Upper lobe of left lung (tissue), 6 donors: ENCODE data around the gene CLDN18. TPM values are rescaled to one million over a fixed set of nuclear protein-coding genes. Genes with fewer than 3 reads are reported as not detected.

Source experiments
- ATAC-seq, 2 donors: fragments of 200-7000 bp; cut with Tn5 transposase; one replicate each; pipeline ENCODE4 v1.9.1; 2022; ENCODE audit warnings: mild to moderate bottlenecking in 2 of 2, moderate library complexity in 2 of 2; ENCODE audit not compliant: low FRiP score in 2 of 2
- DNase-seq, 2 donors: peaks; one replicate each; pipeline ENCODE4 v3.0.0-alpha.2; 2019 to 2020
- H3K27ac ChIP-seq, 4 donors: fragments of 200-600 bp; sonication (generic); one replicate each; pipeline ENCODE4 v1.5.1; 2016 to 2019
- H3K27me3 ChIP-seq, 4 donors: fragments of 200-600 bp; sonication (generic); one replicate each; pipeline ENCODE4 v1.5.1; 2017 to 2019
- H3K36me3 ChIP-seq, 4 donors: fragments of 200-600 bp; sonication (generic); one replicate each; pipeline ENCODE4 v1.5.1; 2016 to 2019
- H3K4me1 ChIP-seq, 4 donors: fragments of 200-600 bp; sonication (generic); one replicate each; pipeline ENCODE4 v1.5.1; 2018 to 2019
- H3K4me3 ChIP-seq, 4 donors: fragments of 200-600 bp; sonication (generic); one replicate each; pipeline ENCODE4 v1.5.1; 2017 to 2019; ENCODE audit warnings: mild to moderate bottlenecking in 2 of 4, moderate library complexity in 1 of 4
- H3K9me3 ChIP-seq, 4 donors: fragments of 200-600 bp; sonication (generic); one replicate each; pipeline ENCODE4 v1.5.1; 2018 to 2019
- EP300 ChIP-seq, 4 donors: sonication (generic); formaldehyde crosslinking; IDR thresholded peaks; one replicate each; pipeline ENCODE4 v1.5.1; 2017; ENCODE audit warnings: antibody characterized with exemption in 4 of 4, control low read depth in 2 of 4
- POLR2A ChIP-seq, 4 donors: fragments of 450-650 bp; IDR thresholded peaks; one replicate each; pipeline ENCODE4 v1.5.1; 2016 to 2017; ENCODE audit warnings: antibody characterized with exemption in 4 of 4, mild to moderate bottlenecking in 2 of 4
- POLR2AphosphoS5 ChIP-seq, 2 donors: sonication (generic); formaldehyde crosslinking; IDR thresholded peaks; one replicate each; pipeline ENCODE4 v1.5.1; 2017; ENCODE audit warnings: antibody characterized with exemption in 2 of 2
- WGBS, 2 donors: methylation state at CpG; one replicate each; pipeline ENCODE4 v1.1.5; 2017 to 2018; 5-methylcytosine and 5-hydroxymethylcytosine counted together
- total RNA-seq, 6 donors: library from RNA; depleted of rRNA in 4 of 6; stranded (reverse); fragments of >200 nt in 4 of 6; gene quantifications; one replicate each; pipeline versions ENCODE4 v1.1.0 to v1.2.1, GENCODE V29; 2016 to 2021
- TF ChIP-seq, protein P1 (sequence below), 6 experiments: fragments of 450-650 bp in 4 of 6; fragments of 200-600 bp in 2 of 6; sonication (generic) in 2 of 6; IDR thresholded peaks; one replicate each; pipeline ENCODE4 v1.5.1; 2016 to 2019; ENCODE audit warnings: antibody characterized with exemption in 6 of 6
- donor health status: DM: no; HTN: no; CAD: no; lungs with moderate emphysema.
- donor health status: DM: no; HTN: yes; CAD: no; lungs with severe emphysema.

Gene CLDN18
- total RNA-seq, 6 donors from 2014 or later = 134 to 673 (median 360) TPM

DNA sequence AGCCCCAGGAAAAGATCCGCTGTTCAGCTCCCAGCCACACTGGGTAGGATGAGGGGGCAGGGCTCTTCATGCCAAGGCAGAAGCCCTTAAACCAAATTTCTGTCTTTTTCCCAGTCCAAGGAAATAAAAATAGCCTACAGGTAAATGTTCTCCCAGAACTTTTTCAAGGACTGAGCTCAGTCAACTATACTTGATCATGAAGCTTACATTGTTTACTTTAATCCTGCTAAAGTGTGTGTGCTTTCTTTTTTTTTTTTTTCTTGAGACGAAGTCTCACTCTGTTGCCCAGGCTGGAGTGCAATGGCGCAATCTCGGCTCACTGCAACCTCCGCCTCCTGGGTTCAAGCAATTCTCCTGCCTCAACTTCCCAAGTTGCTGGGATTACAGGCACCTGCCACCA lies 17.9 kb downstream of the CLDN18 start:
- peak overlapping the region in 2 of 4 donors; percentile 62 to 72 for H3K27ac ChIP-seq
- ATAC-seq (peak in 1 of 2 donors; percentile 27), DNase-seq (no peak)
- TF ChIP-seq POLR2AphosphoS5 (IDR thresholded peaks at IDR 0.05) (no peak), POLR2A (IDR thresholded peaks at IDR 0.05) (no peak), EP300 (IDR thresholded peaks at IDR 0.05) (no peak)
- TF ChIP-seq, protein P1, sequence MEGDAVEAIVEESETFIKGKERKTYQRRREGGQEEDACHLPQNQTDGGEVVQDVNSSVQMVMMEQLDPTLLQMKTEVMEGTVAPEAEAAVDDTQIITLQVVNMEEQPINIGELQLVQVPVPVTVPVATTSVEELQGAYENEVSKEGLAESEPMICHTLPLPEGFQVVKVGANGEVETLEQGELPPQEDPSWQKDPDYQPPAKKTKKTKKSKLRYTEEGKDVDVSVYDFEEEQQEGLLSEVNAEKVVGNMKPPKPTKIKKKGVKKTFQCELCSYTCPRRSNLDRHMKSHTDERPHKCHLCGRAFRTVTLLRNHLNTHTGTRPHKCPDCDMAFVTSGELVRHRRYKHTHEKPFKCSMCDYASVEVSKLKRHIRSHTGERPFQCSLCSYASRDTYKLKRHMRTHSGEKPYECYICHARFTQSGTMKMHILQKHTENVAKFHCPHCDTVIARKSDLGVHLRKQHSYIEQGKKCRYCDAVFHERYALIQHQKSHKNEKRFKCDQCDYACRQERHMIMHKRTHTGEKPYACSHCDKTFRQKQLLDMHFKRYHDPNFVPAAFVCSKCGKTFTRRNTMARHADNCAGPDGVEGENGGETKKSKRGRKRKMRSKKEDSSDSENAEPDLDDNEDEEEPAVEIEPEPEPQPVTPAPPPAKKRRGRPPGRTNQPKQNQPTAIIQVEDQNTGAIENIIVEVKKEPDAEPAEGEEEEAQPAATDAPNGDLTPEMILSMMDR (IDR thresholded peaks at IDR 0.05) = no peak
- H3K4me3 ChIP-seq = no peak overlapping the region
- H3K4me1 ChIP-seq = peaks cover 0 to 16% (median 0%) of the 10 kb centered on the region in 4 donors
- no peaks in the 10 kb centered on the region for H3K27me3 ChIP-seq
- no peaks in the 10 kb centered on the region for H3K9me3 ChIP-seq
- 69 to 78% methylated on average over 5 of the region's 5 CpGs for WGBS, 2 donors
- H3K36me3 ChIP-seq = peaks cover 8 to 14% (median 12%) of the 10 kb centered on the region in 4 donors

DNA sequence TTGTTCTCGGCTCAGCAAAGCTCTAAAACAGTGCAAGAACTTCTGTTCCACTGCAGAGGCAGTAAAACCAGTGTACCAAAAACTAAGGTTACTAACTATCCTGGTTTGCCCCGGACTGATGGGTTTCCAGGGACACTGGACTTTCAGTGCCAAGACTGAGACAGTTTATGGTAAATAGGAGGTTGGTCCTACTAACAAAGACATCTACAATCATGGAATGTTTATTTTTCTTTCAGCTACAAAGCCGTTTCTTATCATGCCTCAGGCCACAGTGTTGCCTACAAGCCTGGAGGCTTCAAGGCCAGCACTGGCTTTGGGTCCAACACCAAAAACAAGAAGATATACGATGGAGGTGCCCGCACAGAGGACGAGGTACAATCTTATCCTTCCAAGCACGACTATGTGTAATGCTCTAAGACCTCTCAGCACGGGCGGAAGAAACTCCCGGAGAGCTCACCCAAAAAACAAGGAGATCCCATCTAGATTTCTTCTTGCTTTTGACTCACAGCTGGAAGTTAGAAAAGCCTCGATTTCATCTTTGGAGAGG lies 20.8 kb downstream of the CLDN18 start:
- 87 to 88% methylated on average over 11 of the region's 11 CpGs for WGBS, 2 donors

DNA sequence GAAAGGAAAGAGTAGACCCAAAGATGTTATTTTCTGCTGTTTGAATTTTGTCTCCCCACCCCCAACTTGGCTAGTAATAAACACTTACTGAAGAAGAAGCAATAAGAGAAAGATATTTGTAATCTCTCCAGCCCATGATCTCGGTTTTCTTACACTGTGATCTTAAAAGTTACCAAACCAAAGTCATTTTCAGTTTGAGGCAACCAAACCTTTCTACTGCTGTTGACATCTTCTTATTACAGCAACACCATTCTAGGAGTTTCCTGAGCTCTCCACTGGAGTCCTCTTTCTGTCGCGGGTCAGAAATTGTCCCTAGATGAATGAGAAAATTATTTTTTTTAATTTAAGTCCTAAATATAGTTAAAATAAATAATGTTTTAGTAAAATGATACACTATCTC lies 21.6 kb downstream of the CLDN18 start:
- ATAC-seq = no peak
- H3K36me3 ChIP-seq = peaks cover 0 to 8% (median 8%) of the 10 kb centered on the region in 4 donors
- no peaks in the 10 kb centered on the region for H3K27me3 ChIP-seq
- H3K4me3 ChIP-seq = no peak overlapping the region
- DNase-seq = no peak
- H3K4me1 ChIP-seq = peaks cover 0 to 16% (median 0%) of the 10 kb centered on the region in 4 donors
- H3K9me3 ChIP-seq = no peaks in the 10 kb centered on the region
- no peak overlapping the region for H3K27ac ChIP-seq
- 84 to 95% methylated on average over 3 of the region's 3 CpGs for WGBS, 2 donors
- TF ChIP-seq, protein P1 (IDR thresholded peaks at IDR 0.05) = no peak
- TF ChIP-seq POLR2AphosphoS5 (IDR thresholded peaks at IDR 0.05) = no peak
- no peak for TF ChIP-seq EP300 (IDR thresholded peaks at IDR 0.05)
- no peak for TF ChIP-seq POLR2A (IDR thresholded peaks at IDR 0.05)

More for the DNA sequence above, 20.8 kb downstream of the CLDN18 start:
- TF ChIP-seq, protein P1 (IDR thresholded peaks at IDR 0.05) = no peak
- no peak for TF ChIP-seq POLR2AphosphoS5 (IDR thresholded peaks at IDR 0.05)
- TF ChIP-seq EP300 (IDR thresholded peaks at IDR 0.05) = no peak
- no peak for TF ChIP-seq POLR2A (IDR thresholded peaks at IDR 0.05)
- peaks cover 0 to 16% (median 0%) of the 10 kb centered on the region in 4 donors for H3K4me1 ChIP-seq
- H3K36me3 ChIP-seq = peaks cover 0 to 8% (median 8%) of the 10 kb centered on the region in 4 donors
- DNase-seq (no peak), ATAC-seq (no peak)
- H3K4me3 ChIP-seq = no peak overlapping the region
- no peak overlapping the region for H3K27ac ChIP-seq
- H3K27me3 ChIP-seq = no peaks in the 10 kb centered on the region
- no peaks in the 10 kb centered on the region for H3K9me3 ChIP-seq

DNA sequence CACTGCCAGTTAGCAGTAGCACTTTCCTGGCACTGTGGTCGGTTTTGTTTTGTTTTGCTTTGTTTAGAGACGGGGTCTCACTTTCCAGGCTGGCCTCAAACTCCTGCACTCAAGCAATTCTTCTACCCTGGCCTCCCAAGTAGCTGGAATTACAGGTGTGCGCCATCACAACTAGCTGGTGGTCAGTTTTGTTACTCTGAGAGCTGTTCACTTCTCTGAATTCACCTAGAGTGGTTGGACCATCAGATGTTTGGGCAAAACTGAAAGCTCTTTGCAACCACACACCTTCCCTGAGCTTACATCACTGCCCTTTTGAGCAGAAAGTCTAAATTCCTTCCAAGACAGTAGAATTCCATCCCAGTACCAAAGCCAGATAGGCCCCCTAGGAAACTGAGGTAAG lies 22.6 kb downstream of the CLDN18 start:
- DNase-seq (no peak), ATAC-seq (no peak)
- H3K9me3 ChIP-seq = no peaks in the 10 kb centered on the region
- no peak overlapping the region for H3K27ac ChIP-seq
- WGBS, 2 donors = 88 to 91% methylated on average over 3 of the region's 3 CpGs
- H3K4me1 ChIP-seq = peaks cover 0 to 7% (median 0%) of the 10 kb centered on the region in 4 donors
- TF ChIP-seq, protein P1 (IDR thresholded peaks at IDR 0.05) = no peak
- TF ChIP-seq POLR2A (IDR thresholded peaks at IDR 0.05) (no peak), POLR2AphosphoS5 (IDR thresholded peaks at IDR 0.05) (no peak), EP300 (IDR thresholded peaks at IDR 0.05) (no peak)
- H3K4me3 ChIP-seq = no peak overlapping the region
- H3K27me3 ChIP-seq = no peaks in the 10 kb centered on the region
- peaks cover 0 to 8% (median 6%) of the 10 kb centered on the region in 4 donors for H3K36me3 ChIP-seq

DNA sequence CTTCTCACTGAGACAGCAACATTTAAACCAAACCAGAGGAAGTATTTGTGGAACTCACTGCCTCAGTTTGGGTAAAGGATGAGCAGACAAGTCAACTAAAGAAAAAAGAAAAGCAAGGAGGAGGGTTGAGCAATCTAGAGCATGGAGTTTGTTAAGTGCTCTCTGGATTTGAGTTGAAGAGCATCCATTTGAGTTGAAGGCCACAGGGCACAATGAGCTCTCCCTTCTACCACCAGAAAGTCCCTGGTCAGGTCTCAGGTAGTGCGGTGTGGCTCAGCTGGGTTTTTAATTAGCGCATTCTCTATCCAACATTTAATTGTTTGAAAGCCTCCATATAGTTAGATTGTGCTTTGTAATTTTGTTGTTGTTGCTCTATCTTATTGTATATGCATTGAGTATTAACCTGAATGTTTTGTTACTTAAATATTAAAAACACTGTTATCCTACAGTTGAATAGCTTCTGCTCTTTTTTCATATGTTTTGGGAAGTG lies 23.3 kb downstream of the CLDN18 start:
- no peak for ATAC-seq

More for the DNA sequence above, 23.3 kb downstream of the CLDN18 start:
- no peak overlapping the region for H3K4me3 ChIP-seq
- peaks cover 0 to 5% (median 0%) of the 10 kb centered on the region in 4 donors for H3K4me1 ChIP-seq
- TF ChIP-seq EP300 (IDR thresholded peaks at IDR 0.05) = no peak
- peaks cover 0 to 8% (median 6%) of the 10 kb centered on the region in 4 donors for H3K36me3 ChIP-seq
- no peaks in the 10 kb centered on the region for H3K9me3 ChIP-seq
- H3K27me3 ChIP-seq = no peaks in the 10 kb centered on the region
- H3K27ac ChIP-seq = no peak overlapping the region
- 97 to 100% methylated on average over 2 of the region's 2 CpGs for WGBS, 2 donors
- no peak for DNase-seq
